GM21528 (cell line): ENCODE measurements around the gene RIPOR3.

Source experiments
- ATAC-seq: cut with Tn5 transposase; IDR thresholded peaks from one replicate; pipeline ENCODE4 v1.9.1; 2021; ENCODE audit warnings: mild to moderate bottlenecking, moderate library complexity; ENCODE audit not compliant: unreplicated experiment, low FRiP score

The RIPOR3 gene

DNA sequence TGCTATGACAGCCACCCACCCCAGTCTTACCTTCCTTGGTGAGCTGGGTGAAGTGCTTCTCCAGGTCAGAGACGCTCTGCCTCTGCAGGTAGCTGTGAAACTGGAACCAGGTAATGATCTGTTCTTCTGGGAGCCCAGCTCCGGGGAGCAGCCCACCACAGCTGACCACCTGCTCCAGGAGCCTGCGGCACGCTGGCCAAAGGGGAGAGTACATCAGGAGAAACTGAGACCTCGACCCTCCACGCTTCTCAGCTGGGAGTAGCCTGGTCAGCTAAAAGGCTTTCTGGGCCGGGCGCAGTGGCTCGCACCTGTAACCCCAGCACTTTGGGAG lies 98.4 kb downstream of the RIPOR3 start:
- no peak for ATAC-seq

DNA sequence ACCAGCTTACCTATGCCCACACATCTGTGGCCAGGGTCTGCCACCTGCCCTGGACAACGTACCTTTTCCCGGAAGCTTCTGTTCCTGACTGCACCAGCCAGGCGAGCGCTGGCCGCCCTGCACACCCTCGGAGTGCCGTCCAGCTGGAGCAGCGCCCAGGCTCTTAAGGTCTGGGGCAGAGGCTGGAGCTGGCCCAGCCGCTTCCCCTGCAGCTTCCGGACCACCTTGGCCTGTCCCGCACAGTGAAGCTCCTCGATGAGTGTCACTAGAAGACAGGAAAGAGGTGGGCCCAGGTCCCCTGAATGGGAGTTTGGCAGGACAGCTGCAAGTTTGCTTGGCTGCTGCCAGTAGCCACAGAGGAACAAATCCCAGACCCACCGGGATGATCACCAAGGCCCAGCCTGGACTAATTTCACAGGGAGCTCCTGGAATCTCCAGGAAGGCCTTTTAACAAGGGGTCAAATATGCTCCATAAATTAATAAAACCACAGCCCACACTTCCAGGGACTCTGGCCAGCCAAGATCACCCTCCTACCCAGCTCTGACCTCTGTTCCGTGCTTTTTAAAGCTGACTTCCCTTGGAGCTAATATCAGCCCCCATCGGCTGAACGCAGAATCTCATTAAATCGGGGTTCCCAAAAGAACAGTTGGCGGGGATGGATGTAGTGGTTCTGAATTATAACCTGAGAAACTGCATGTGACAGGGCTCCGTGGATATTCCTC lies 98.9 kb downstream of the RIPOR3 start:
- ATAC-seq, result no peak

DNA sequence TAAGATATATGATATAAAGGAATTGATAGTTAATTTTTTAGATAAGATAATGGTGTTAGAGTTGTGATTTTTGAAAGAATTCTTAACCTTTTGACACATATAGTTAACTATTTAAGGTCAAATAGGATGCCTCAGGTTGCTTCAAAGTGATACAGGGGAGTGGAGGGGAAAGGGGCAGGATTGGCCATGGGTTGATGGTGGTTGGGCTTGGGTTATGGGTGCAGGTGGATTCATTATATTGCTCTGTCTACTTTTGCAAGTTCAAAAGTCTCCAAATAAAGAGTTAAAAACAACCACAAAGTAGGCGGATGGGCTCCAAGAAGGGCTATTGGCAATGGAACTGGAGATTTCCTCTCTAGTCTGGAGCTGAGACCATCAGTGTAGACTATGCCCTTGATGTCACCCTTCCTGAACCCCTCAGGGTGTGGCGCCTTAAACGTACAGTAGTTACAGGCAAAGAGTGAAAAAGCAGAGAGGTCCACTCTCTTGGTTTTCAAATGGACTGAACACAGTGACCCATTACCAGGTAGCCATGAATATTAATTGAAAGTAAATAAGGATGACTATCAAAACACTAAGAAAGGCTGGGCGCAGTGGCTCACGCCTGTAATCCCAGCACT lies 100.0 kb downstream of the RIPOR3 start:
- ATAC-seq, result no peak

DNA sequence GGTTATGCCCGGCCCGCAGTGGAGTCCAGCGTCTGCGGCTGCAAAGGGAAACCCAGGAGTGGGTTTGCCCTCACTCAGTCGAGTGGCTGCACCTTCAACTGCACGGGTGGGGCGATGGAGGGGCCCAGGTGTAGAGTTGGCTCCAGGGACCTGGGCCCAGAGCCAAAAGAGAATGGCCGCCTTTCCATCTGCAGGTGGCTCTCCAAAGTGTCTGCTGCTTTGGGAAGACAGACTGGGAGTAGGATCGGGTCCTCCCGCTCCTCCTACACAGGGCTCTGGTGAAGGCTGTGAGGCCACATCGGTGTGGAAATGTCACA lies 101.0 kb downstream of the RIPOR3 start:
- ATAC-seq, result no peak

DNA sequence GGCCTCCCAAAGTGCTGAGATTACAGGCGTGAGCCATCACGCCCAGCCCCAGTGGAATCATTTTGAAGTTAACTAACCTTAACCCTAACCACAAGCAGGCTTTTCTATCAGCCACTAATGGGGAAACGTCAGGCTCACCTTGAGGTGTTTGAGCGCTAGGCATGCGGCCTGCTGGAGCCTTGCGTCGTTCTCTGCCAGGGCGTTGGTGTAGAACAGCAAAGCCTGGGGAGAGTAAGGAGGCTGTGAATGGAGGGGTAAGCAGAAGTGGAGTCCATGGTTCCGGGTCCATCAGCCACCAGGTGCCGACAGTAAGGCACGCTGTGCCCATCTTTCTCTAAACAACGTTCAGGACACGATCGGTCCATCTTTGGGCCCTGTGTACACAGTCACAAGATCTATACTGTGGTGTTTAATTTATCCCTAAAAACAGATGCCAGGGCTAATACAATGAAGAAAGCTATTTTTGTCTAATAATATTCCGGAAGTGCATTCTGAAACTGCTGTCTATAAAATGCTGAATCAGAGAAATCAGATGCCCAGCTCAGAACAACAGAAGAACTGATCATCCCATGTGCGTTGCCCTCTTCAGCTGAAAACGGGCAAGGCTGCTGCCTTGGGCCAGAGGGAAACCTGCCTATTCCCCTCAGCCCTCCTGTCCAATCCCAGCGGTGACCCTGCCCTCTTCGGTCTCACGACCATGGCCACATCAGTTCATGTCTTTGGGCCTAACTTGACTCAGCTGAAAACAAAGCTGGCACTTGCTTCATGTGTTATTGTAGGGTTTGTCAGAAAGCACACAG lies 101.6 kb downstream of the RIPOR3 start:
- no peak for ATAC-seq

DNA sequence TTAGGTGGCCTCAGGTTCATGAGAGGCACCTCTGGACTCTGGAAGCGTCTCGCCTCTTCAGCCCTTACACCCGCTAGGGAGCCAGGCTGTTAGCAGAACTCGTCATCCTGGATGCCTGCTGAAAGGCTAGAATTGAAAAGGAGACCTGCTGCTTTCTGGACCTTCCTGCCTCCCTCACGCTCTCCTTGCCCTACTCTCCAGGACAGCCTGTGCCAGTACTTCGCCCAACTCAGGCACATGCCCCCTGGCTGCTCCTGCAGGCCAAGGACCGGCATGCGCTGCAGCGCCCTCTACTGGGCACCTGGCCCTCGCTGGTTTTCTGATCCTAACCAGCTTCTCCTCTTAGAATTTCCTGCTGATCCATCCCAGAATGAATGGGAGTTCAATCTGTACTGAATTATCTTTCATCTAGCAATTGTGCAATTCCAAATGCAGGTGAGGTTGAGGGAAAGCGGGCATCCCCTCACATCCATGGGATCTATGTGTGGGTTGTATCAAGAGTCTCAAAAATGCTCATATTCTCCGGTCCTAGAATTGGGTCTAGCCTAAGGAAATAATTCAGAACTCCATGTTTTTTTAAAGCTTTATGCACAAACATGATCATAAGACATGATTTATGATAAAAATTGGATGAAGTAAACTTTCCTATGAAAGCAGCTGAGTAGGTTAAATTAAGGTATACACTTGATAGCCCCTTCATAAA lies 103.2 kb downstream of the RIPOR3 start:
- no peak for ATAC-seq

DNA sequence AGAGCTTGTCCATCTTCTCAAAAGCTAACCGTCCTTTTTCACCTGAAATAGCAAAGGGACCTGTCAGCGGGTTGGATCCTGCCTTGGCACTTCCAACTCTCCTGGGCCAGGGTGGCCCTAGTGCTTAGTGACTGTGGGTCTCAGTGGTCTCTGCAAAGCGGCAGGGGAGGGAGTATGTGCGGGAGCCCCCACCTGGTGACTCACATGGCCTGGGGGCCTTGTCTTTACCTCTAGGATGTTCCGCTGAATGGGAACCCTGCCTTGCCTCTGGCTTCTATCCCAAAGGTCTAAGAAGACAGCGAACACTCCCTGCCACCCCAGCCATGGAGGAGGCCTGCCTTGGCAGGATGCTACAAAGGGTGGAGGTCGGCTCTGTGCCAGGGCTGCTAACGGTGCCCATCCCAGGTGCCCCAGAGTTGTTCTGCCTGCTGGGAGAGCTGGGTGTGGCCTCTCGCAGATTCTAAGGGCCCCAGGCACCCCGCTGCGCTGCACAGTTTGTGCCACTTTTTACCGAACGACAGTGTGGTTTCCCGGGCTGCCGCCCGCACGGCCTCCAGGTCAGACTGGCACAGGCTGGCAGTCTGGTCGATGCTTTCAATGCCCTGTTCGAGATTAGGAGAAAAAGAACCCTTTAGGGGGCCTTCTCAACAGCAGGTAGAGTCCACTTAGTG lies 103.9 kb downstream of the RIPOR3 start:
- ATAC-seq, result no peak

DNA sequence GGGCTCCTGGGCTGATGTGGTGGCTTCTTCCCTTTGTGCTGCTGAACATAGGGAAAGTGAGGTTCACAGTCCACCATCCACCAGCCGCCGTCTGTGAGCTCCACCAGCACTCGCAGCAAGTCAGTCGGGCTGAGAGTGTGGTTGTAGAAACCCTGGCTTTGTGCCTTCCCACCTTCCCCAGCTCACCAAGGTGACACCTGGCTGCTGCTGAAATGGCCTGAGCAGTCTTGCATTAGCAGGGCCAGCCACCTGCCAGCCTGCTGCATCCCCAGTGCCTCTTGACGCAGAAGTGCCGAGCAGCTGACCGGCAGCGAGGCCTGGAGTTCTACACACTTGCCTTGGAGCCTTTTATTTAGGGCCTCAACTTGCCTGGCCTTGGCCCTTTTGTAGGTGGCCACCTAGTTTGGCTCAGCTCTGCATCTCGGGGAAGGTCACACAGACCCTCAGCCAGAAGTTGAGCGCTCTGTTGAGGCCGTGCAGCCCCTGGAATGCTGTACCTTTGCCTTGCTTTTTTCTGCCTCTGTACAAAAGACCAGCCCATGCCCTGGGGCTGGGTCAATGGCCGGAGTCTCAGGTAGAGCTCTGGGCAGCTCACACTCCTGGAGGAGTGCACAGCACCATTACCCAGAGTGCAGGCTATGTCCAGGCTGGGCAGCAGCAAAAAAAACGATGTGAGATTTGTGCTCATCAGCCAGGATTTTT lies 104.7 kb downstream of the RIPOR3 start:
- no peak for ATAC-seq

DNA sequence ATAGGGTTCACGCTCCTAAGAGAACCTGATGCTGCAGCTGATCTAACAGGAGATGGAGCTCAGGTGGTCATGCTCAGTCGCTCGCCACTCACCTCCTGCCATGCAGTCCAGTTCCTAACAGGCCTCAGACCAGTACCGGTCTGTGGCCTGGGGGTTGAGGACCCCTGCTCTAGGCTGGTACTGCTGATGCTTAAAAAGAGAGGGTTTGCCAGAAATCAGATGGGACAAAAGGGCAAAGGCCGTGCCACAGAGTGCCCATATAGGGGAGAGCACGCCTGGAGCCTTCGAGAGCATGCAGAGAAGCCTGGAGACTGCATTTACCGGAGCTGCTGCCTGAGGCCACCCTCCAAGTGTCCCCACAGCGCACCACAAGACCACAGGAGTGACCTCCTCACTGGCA lies 105.7 kb downstream of the RIPOR3 start:
- ATAC-seq, result no peak

DNA sequence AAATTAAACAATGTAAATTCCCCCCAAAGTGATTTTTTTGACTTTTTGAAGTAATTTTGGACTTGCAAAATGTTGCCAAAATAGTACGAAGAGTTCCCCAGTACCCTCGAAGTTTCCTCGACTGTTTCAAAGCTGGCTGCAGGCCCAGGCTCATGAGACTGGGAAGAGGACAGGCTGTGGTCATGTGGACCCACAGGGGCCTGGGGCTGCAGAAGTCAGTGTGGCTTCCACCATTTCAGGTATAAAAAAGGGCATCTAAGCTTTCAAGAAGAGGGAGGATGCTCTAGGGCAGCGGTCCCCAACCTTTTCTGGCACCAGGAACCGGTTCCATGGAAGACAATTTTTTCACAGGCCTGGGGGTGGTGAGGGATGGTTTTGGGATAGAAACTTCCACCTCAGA lies 106.1 kb downstream of the RIPOR3 start:
- no peak for ATAC-seq

DNA sequence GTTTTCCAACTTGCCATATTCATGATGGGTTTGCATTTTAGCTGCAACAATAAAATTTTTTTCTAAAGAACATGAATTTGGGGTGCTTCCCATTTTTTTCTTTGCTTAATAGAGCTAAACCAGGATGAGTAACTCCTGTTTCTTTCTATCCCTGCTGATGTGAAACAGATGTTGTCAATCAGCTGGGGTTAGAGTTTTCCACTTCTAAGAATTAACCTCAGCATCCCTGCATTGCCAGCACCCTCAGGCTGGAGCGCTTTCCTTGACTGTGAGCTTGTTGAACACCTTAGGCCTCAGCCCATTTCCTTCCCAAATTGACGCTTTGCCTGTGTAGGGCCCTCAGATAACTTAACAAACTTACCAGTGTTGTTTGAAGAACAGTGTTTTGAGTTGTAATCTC lies 106.7 kb downstream of the RIPOR3 start:
- no peak for ATAC-seq

DNA sequence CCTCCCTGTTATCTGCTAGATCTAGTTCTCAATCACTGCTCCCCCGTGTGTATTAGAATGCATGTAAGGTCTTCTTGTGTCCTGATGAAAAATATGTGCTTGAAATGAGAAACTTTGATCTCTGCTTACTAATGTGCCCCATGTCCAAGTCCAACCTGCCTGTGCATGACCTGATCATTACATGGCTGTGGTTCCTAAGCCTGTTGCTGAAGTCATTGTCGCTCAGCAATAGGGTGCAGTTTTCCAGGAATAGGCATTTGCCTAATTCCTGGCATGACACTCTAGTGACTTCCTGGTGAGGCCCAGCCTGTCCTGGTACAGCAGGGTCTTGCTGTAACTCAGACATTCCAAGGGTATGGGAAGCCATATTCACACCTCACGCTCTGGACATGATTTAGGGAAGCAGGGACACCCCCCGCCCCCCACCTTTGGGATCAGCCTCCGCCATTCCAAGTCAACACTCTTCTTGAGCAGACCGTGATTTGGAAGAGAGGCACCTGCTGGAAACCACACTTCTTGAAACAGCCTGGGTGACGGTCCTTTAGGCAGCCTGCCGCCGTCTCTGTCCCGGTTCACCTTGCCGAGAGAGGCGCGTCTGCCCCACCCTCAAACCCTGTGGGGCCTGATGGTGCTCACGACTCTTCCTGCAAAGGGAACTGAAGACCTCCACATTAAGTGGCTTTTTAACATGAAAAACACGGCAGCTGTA lies 107.7 kb downstream of the RIPOR3 start:
- ATAC-seq, result no peak

DNA sequence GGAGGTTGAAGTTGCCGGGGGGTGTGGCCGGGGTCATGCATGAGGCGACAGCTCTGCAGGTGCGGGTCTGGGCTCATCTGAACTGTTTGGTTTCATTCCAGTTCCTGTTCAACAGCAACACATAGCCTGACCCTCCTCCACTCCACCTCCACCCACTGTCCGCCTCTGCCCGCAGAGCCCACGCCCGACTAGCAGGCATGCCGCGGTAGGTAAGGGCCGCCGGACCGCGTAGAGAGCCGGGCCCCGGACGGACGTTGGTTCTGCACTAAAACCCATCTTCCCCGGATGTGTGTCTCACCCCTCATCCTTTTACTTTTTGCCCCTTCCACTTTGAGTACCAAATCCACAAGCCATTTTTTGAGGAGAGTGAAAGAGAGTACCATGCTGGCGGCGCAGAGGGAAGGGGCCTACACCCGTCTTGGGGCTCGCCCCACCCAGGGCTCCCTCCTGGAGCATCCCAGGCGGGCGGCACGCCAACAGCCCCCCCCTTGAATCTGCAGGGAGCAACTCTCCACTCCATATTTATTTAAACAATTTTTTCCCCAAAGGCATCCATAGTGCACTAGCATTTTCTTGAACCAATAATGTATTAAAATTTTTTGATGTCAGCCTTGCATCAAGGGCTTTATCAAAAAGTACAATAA lies 108.6 kb downstream of the RIPOR3 start:
- ATAC-seq, result no peak

DNA sequence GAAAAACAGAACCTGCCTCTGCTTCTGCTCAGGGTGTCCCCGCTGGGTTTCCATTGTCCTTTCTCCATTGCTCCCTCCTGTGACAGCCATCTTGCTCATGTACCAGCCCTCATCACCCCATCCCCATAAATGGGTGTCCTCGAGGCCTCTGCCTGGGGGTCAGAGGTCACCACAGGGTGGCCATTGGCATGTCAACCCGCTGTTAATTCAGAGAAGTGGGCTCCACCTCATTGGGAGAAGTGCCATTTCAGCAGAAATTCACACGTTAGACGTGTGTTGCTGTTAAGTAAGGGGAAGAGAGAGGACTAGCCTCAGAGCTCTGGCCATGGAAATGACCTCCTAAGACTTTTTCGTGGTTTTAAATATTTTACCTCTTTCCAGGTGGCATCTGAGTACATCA lies 109.2 kb downstream of the RIPOR3 start:
- no peak for ATAC-seq

DNA sequence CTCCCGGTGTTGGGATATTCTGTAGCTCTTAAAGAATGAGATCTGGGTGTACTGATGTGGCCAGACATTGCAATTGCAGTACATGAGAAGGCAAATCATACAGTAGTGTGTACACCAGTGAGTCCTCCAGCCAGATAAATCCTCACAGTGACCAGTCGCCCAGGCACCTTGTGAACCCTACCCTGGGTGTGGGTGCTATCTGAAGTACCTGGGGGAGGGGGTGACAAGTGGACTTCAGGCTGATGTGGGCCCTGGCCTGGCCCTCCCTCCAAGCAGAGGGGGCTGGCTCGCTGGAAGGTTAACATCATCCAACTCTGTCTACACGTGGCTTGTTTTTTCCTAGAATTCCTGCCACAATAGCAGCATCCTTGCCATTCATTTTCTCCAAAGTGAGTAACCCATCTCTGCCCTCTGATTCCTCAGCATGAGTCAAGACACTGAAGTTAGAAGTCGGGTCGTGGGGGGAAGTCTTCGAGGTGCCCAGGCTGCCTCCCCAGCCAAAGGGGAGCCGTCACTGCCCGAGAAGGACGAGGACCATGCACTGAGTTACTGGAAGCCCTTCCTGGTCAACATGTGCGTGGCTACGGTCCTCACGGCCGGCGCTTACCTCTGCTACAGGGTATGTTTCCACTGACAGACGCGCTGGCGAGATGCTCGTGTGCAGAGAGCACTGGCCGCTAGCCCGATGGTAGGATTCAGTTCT lies 110.3 kb downstream of the RIPOR3 start:
- no peak for ATAC-seq

DNA sequence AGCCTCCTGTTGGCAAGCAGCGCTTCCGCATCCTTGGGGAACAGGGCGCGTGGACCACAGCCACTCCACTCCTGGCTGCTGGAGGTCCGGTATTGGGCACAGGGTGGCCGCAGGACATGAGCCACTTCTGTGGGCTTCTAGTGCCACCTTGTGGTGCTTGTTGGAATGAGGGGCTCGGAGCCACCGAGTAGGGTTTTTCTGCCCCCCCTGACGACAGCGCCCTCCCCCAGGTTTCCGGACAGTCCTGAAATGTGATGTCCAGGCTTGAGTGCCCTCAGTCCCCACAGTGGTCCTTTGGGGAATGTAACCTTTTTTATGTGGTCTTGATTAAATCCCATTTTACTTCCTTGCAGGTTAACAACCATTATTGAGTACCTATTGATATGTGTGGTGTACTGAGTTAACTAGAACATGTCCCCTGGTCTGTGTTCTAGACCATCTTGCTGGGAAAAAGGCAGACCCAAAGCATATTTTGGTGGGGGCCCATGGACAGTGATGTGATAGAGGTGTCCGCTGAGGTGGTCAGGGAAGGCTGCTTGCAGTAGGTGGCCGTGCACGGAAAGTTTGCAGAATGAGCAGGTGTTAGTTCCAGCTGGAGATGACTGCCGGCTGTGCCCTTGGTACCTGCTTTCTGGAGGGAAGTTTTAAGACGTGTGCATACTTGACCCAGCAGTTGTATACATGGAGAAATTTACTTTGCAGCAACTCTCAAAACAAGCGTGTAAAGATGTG lies 111.2 kb downstream of the RIPOR3 start:
- no peak for ATAC-seq

DNA sequence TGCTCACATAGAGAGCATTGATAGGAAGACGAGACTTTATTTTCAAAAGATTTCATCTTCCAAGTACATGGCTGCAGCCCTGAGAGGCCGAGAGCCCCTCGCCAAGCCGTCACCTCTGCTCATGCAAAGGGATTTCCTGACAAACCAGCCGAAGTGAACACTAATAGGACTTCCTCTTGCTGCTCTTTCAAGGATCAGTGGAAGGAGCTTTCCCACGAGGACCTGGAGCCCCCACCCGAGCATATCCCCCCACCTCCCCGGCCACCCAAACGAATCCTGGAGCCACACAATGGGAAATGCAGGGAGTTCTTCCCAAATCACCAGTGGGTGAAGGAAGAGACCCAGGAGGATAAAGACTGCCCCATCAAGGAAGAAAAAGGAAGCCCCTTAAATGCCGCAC lies 111.8 kb downstream of the RIPOR3 start:
- no peak for ATAC-seq

DNA sequence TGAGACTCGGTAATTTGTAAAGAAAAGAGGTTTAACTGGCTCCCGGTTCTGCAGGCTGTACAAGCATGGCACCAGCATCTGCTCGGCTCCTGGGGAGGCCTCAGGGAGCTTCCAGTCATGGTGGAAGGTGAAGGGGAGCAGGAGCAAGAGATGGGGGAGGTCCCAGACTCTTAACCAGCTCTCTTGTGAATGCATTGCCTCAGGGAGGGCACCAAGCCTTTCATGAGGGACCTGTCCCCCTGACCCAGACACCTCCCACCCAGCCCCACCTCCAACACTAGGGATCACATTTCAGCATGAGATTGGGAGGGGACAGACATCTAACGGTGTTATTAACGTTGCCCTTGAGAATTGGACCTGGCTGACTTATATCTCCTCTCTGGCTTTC lies 112.6 kb downstream of the RIPOR3 start:
- no peak for ATAC-seq
